Psoas muscle (tissue), 8 donors: ENCODE results near the gene DCXR. TPM values are rescaled to one million over a fixed set of nuclear protein-coding genes. Genes with fewer than 3 reads are reported as not detected.

ENCODE experiments used
- ATAC-seq, 4 donors: fragments of 200-7000 bp; cut with Tn5 transposase; one replicate each; pipeline ENCODE4 v1.9.1; 2020; ENCODE audit warnings: moderate library complexity in 3 of 4, mild to moderate bottlenecking in 2 of 4
- DNase-seq, 2 donors: peaks; one replicate each; pipeline ENCODE4 v3.0.0-alpha.2; 2020
- H3K27ac ChIP-seq: fragments of 200-600 bp; one replicate; pipeline ENCODE4 v1.8.0; 2022
- H3K27me3 ChIP-seq, 3 donors: fragments of 200-600 bp in 1 of 3; one replicate each; pipeline versions ENCODE4 v1.6.1 to v1.8.0; 2013 to 2022; ENCODE audit warnings: low read length in 2 of 3, mild to moderate bottlenecking in 2 of 3, moderate library complexity in 1 of 3; ENCODE audit not compliant: insufficient read depth in 3 of 3
- H3K36me3 ChIP-seq, 2 donors: fragments of 200-600 bp in 1 of 2; one replicate each; pipeline versions ENCODE4 v1.6.1 to v1.8.0; 2013 to 2022; ENCODE audit warnings: low read depth in 1 of 2, mild to moderate bottlenecking in 1 of 2, moderate library complexity in 1 of 2; ENCODE audit not compliant: insufficient read depth in 1 of 2
- H3K4me1 ChIP-seq: fragments of 200-600 bp; one replicate; pipeline ENCODE4 v1.8.0; 2022
- H3K4me3 ChIP-seq: fragments of 200-600 bp; one replicate; pipeline ENCODE4 v1.8.0; 2022; ENCODE audit warnings: mild to moderate bottlenecking
- H3K9me3 ChIP-seq: fragments of 200-600 bp; one replicate; pipeline ENCODE4 v1.8.0; 2022
- CTCF ChIP-seq: fragments of 200-600 bp; IDR thresholded peaks from one replicate; pipeline ENCODE4 v1.8.0; 2022; ENCODE audit warnings: antibody characterized with exemption
- WGBS, 3 donors: extraction: QIAGEN DNeasy Blood & Tissue Kit; methylation state at CpG; one replicate each; pipeline versions ENCODE4 v1.1.6 to v1.1.7; 2013; 5-methylcytosine and 5-hydroxymethylcytosine counted together
- intact Hi-C, 2 donors: fragments of 100-400 bp; cut with DNase I; formaldehyde crosslinking; loops; one replicate each; pipeline versions ENCODE4 v1.11.0 to v1.14.2; 2022
- polyA plus RNA-seq, 3 donors: library from polyadenylated mRNA; stranded (reverse); fragments of 200-250 nt; gene quantifications; one replicate each; pipeline ENCODE4 v1.2.3, GENCODE V29; 2013
- total RNA-seq, 4 donors: library from RNA; stranded (reverse); fragmentation: NEBNext Ultra II Directional in 2 of 4; extraction: Animal tissue kit (Norgen Biotek cat#: 25700) in 2 of 4; gene quantifications; one replicate each; pipeline versions ENCODE4 v1.2.1 to v1.2.4, GENCODE V29; 2021 to 2023
- donor health status: healthy with polysubstance abuse.
- donor health status: DM: no; HTN: no; CAD: no; lungs with moderate emphysema.
- donor health status: Bipolar disorder and iron deficiency.
- donor health status: healthy.
- donor health status: DM: yes; HTN: yes; CAD: no.
- donor health status: DM: no; HTN: no; CAD: no.
- donor health status: DM: no; HTN: no; CAD: no.
- donor health status: DM: yes; HTN: yes; CAD: no.

DCXR gene
- total and polyA plus RNA-seq, 7 donors: 111 to 216 (median 147) TPM

GRCh38 chr17:82062984-82063368 lies 25.5 kb upstream of the DCXR start:
- TF ChIP-seq CTCF: no peak
- intact Hi-C loops: no loop called here
- Histone ChIP-seq H3K4me1 (peaks cover 9% of the 10 kb centered on the region), H3K27ac (no peak overlapping the region), H3K36me3 (peaks cover 10 to 62% of the 10 kb centered on the region in 2 donors), H3K9me3 (no peaks in the 10 kb centered on the region), H3K4me3 (no peak overlapping the region), H3K27me3 (no peaks in the 10 kb centered on the region)
- ATAC-seq (no peak), DNase-seq (peak; percentile 12 to 42)
- 86 to 100% (median 90%) methylated on average over 4 to 9 of the region's 9 CpGs for WGBS, 3 donors

GRCh38 chr17:82062076-82062983 lies 24.8 kb upstream of the DCXR start:
- 73 to 74% (median 73%) methylated on average over 23 to 24 of the region's 24 CpGs for WGBS, 3 donors
- no peak for TF ChIP-seq CTCF
- Histone ChIP-seq H3K27ac (no peak overlapping the region), H3K27me3 (no peaks in the 10 kb centered on the region), H3K9me3 (no peaks in the 10 kb centered on the region), H3K4me3 (no peak overlapping the region), H3K36me3 (peaks cover 10 to 69% of the 10 kb centered on the region in 2 donors), H3K4me1 (peaks cover 9% of the 10 kb centered on the region)
- intact Hi-C loops: no loop called here
- no peak for ATAC-seq
- peak; percentile 10 to 55 for DNase-seq

- intact Hi-C loops: no loop called here
- Histone ChIP-seq H3K4me3 (no peak overlapping the region), H3K4me1 (peaks cover 9% of the 10 kb centered on the region), H3K27me3 (no peaks in the 10 kb centered on the region), H3K36me3 (peaks cover 10 to 79% of the 10 kb centered on the region in 2 donors), H3K27ac (no peak overlapping the region), H3K9me3 (no peaks in the 10 kb centered on the region)
- no peak for TF ChIP-seq CTCF
- 84 to 89% (median 85%) methylated on average over 33 to 34 of the region's 34 CpGs for WGBS, 3 donors
- ATAC-seq (no peak), DNase-seq (peak; percentile 7 to 51)
These were observed 23.8 kb upstream of the DCXR start for GRCh38 chr17:82061047-82061925.

GRCh38 chr17:82060614-82061013 lies 23.1 kb upstream of the DCXR start:
- Histone ChIP-seq H3K4me1 (peaks cover 9% of the 10 kb centered on the region), H3K36me3 (peaks cover 10 to 86% of the 10 kb centered on the region in 2 donors), H3K27ac (no peak overlapping the region), H3K9me3 (no peaks in the 10 kb centered on the region), H3K4me3 (no peak overlapping the region), H3K27me3 (no peaks in the 10 kb centered on the region)
- no peak for ATAC-seq
- intact Hi-C loops: no loop called here
- peak; percentile 13 to 45 for DNase-seq
- TF ChIP-seq CTCF: no peak
- 84 to 85% (median 85%) methylated on average over 14 of the region's 14 CpGs for WGBS, 3 donors
